ENCODE results near the gene KRTAP10-9. TPM values are rescaled to one million over a fixed set of nuclear protein-coding genes. Genes with fewer than 3 reads are reported as not detected.
"Not testable (repeated sequence)": the region's sequence is repeated elsewhere in the genome, so short reads cannot be mapped to it uniquely, and the experiment has no call there.

The KRTAP10-9 gene
- total RNA-seq, 1 experiment from 2014 or later, result not detected

DNA sequence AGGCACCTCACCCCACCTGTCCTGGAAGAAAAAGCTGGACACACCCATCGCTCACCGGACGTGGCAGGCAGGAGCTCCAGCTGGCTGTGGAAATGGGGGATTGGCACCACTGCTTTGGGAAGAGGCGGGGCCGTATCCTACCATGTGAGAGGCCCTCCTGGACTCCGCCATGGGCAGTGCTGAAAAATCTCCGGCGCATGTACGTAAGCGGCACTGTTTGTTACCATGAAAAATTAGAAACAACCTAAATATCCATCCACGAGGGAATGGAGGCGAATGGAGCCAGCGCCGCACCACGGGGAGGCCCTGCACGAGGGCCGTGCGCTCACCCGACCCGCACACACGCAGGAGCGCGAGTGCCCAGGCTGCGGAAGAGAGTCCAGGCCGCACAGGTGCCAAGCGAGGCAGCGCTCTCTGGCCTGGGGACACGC is 11.9 kb upstream of the KRTAP10-9 start:
- no peak for DNase-seq (ENCODE audit: low read depth)

DNA sequence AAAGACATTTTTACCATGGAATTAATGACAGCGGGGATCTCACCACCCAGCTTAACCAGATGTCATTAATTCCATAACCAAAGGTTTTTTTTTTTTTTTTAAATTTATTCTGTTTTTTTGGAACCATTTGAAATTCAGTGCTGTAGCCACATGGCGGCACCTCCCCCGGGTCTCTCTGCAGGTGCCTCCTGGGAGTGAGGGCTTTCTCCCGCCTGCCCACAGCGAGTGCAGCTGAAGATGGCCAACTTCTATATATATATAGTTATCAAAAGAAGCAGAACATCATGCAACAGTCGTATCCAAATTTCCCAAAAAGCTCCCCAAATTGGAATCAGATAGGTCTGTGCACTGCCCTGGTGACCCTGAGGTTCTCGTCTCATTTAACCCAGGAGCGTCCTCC is 11.4 kb upstream of the KRTAP10-9 start:
- no peak for DNase-seq (ENCODE audit: low read depth)

DNA sequence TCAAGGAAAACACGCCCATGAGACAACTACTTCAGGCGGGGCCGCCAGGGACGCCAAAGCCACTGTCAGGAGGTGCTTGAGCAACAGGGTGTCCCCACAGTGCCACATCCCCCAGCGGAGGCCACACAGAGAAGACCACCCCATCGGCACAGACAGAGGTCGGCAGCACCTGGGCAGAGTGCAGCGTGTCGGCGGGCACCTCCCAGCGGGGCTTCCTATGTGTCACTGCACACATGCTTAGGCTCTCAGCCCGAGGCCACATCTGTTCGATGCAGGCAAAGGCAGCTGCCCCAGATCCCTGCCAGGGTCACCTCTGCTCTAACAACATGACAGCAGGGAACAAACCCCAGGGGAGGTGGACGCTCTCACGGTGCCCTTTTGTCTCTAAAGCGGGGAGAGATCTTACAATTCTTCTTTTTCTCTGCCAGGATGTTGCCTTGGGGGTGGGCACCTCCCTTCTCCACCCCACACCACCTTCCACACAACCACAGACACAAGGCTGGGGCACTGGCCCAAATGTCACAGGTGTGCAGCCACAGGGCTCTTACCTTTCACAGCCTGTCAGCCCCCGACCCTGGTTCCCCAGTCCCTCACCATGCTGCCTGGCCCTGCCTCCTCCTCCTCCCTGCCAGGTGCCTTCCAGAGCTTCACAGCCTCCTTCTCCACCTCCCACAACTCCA is 10.8 kb upstream of the KRTAP10-9 start:
- DNase-seq (ENCODE audit: low read depth), result no peak

DNA sequence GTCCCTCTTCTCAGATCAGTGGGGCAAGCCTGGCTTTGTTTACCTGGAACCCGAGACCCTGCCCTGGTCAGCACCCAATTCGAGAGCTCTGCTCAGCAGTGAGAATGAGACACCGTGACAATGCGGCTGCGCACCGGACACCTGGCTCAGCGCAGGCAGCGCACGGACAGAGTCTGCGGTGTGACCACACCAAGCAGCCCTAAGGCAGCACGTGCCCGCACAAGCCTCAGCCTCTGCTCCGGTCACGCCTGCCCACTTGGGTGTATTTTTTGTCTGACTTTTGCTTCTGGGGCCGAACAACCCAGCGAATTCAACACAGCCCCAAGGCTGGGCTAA is 10.3 kb upstream of the KRTAP10-9 start:
- DNase-seq (ENCODE audit: low read depth), result no peak

DNA sequence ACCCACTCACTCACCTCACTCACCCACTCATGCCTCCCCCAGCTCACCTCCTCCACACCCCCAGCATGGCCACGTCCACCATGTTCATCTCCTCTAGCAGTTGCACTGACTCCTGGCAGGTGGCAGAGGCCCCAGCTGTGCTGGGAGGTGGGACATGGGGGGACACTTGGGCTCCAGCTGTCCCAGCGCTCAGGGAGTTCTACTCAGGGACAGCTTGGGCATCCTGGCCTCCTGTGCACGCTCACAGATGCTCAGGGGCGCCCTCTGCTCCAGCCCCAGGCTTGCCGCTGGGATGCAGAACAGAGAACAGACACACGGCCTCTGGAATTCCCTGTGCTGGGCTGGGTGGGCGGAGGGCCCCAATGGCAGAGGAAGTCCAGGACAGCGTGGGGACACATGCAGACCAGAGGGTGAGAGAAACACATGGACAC is 9.8 kb upstream of the KRTAP10-9 start:
- DNase-seq (ENCODE audit: low read depth), result no peak

DNA sequence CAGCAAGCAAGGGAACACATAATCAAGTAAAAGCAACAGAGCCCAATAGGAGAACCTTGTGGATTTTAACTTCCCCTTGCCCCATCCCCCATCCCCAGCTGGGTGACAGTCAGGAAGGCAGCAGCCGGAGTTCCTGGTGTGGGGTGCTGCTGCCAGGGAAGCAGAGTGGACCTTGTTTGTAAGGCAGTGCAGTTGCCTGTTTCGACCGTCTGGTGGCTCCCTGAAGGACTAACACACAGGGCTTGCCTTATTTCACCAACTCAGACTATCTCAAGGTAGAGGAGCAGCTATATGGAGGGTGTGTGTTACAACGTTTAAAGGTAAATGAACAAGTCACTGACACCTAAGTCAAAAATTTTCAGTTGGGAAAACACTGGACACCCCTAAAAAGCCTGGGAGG is 8.4 kb upstream of the KRTAP10-9 start:
- DNase-seq (ENCODE audit: low read depth), result no peak

DNA sequence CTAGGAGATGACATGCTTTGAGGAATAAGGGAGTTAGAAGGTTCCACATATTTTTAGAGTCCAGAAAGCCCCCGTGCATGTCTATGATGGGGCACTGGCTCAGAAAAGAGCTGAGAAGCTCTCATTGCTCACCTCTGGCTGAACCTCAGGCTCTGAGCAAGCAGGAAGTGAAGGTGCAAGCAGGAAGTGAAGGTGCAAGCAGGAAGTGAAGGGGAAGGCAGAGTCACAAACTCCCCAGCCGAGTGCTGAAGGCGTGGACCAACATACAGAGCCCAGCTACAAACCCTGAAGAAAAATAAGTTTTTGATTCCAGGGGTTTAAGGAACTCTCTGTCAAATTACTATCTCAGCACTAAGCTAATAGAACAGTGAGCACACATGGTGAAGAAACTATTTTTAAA is 8.0 kb upstream of the KRTAP10-9 start:
- no peak for DNase-seq (ENCODE audit: low read depth)

DNA sequence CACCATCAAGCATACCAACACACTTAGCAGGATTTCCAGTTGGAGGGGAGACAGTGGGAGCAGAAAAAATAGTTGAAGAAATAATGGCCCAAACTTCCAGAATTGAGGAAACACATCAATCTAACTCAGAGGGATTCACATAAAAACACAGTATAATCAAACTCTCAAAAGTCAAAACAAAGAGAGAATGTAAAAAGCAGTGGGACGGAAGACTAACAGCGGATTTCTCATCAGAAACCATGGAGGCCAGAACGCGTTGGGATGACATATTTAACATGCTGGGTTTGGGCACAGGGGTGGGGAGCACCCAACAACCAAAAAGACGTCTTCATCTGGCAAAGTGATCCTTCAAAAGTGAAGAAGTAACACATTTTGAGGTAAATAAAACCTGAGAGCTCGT is 7.0 kb upstream of the KRTAP10-9 start:
- DNase-seq (ENCODE audit: low read depth), result no peak

DNA sequence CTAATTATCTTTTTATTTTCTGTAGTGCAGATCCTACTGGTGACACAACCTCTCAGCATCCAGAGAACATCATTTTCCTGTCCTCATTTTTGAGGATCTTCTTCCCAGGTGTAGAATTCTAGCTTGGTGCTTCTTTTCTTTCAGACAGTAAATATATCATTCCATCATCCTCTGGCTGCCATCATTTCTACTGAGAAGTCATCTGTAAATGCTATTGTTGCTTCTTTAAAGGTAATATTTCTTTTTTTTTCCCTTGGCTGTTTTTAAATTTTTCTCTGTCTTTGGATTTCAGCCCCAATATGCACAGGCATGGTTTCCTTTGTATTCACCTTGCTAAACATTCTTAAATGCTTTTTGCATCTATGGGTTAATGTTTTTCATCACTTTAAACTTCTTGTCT is 3.3 kb upstream of the KRTAP10-9 start:
- DNase-seq (ENCODE audit: low read depth), result no peak

DNA sequence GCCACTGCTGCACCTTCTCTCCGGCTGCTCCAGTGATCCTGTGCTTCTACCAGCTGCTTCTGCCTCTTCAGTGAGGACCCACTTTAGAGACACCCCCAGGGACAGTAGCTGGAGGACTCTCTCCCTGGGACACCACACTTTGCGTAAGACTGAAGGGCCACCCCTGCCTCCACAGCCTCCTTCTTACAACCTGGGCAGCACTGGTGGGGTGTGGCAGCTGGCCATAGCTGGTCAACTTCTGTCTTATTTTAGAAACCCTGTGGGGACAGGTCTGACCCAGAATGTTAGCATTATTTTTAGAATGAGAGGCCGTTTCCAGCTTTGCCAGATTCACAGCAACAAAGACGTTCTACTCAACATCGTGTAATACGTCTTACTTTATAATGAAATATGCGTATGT is 1.1 kb upstream of the KRTAP10-9 start:
- DNase-seq (ENCODE audit: low read depth), result no peak

DNA sequence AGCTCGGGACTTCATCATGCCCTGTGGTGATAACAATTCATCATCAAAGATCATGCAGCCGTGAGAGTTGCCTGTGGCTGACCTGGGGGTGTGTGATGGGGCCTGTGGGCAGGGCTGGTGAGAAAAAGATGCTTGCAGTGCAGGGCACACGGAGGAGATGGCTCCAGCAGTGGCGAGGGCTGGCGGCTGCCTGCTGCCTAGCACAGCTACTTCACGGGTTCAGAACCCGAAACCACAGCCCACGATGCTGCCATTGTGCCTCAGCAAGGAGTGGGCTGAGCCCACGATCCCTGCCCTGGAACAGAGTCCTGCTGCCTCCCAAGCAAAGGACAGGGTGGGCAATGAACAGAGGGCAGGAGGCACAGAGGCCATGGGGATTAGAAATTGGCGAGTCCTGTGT is 631 bp upstream of the KRTAP10-9 start:
- no peak for DNase-seq (ENCODE audit: low read depth)

DNA sequence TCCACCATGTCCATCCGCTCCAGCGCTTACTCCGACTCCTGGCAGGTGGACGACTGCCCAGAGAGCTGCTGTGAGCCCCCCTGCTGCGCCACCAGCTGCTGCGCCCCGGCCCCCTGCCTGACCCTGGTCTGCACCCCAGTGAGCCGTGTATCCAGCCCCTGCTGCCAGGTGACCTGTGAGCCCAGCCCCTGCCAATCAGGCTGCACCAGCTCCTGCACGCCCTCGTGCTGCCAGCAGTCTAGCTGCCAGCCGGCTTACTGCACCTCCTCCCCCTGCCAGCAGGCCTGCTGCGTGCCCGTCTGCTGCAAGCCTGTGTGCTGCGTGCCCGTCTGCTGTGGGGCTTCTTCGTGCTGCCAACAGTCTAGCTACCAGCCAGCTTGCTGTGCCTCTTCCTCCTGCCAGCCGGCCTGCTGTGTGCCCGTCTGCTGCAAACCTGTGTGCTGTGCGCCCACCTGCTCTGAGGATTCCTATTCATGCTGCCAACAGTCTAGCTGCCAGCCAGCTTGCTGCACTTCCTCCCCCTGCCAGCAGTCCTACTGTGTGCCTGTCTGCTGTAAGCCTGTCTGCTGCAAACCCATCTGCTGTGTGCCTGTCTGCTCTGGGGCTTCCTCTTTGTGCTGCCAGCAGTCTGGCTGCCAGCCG is 409 bp downstream of the KRTAP10-9 start:
- not testable (repeated sequence) for DNase-seq (ENCODE audit: low read depth)

DNA sequence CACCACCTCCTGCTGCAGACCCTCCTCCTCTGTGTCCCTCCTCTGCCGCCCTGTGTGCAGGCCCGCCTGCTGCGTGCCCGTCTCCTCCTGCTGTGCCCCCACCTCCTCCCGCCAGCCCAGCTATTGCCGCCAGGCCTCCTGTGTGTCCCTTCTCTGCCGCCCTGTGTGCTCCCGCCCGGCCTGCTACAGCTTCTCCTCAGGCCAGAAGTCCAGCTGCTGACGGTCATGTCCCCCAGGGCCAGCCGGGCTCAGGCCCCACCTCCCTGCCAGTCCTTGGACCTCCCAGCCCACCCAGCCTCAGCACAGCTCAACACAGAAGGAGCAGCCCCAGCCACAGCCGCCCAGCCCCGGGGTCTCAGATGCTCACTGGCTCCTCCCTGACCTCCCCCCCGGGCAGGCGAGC is 939 bp downstream of the KRTAP10-9 start:
- DNase-seq (ENCODE audit: low read depth), result not testable (repeated sequence)

DNA sequence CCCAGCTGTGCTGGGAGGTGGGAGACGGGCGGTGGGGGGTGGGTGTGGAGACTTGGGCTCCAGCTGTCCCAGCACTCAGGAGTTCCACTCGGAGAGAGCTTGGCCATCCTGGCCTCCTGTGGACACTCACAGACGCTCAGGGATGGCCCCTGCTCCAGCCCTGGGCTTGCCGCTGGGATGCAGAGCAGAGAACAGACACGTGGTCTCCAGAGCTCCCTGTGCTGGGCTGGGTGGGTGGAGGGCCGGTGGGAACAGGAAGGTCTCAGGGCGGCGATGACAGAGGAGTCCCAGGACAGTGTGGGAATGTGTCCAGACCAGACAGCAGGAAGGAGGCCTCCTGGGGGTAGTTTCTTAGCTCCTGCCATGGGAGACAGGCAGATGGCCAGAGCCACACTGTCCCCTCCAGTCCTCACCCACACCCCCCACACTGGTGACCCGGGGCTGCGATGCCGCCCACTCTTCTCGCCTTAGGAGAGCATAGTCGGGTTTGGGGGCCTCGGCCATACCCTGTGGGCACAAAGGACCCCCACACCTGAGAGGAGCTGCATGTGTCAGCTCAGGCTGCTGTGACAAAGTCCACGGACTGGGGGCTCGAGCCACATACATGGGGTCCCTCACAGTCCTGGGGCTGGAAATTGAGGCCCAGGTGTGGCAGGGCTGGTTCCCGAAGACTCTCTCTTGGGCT is 2.0 kb downstream of the KRTAP10-9 start:
- no peak for DNase-seq (ENCODE audit: low read depth)

DNA sequence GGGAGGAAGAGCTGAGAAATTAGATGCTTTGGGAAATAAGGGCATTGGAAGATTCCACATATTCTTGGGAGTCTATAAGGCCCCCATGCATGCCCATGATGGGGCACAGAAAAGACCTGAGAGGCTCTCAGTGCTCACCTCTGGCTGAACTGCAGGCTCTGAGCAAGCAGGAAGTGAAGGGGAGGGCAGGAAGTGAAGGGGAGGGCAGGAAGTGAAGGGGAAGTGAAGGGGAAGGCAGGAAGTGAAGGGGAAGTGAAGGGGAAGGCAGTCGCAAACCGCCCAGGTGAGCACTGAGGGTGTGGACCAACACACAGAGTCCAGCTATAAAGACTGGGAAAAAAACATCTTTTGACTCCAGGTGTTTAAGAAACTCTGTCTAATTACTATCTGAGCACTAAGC is 3.5 kb downstream of the KRTAP10-9 start:
- no peak for DNase-seq (ENCODE audit: low read depth)

DNA sequence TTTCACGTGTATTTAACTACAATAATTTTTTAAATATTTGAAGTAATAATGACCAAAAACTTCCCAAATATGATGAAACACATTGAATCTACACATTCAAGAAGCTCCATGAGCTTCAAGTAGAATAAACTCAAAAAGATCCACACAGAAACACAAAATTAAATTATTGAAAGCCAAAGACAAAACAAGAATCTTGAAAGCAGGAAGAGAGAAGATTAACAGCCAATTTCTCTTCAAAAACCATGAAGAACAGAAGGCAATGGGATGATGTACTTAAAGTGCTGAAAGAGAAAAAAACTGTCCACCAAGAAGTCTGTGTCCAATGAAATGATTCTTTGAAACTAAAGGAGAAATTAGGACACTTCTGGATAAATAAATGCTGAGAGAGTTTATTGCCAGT is 5.2 kb downstream of the KRTAP10-9 start:
- DNase-seq (ENCODE audit: low read depth), result no peak

DNA sequence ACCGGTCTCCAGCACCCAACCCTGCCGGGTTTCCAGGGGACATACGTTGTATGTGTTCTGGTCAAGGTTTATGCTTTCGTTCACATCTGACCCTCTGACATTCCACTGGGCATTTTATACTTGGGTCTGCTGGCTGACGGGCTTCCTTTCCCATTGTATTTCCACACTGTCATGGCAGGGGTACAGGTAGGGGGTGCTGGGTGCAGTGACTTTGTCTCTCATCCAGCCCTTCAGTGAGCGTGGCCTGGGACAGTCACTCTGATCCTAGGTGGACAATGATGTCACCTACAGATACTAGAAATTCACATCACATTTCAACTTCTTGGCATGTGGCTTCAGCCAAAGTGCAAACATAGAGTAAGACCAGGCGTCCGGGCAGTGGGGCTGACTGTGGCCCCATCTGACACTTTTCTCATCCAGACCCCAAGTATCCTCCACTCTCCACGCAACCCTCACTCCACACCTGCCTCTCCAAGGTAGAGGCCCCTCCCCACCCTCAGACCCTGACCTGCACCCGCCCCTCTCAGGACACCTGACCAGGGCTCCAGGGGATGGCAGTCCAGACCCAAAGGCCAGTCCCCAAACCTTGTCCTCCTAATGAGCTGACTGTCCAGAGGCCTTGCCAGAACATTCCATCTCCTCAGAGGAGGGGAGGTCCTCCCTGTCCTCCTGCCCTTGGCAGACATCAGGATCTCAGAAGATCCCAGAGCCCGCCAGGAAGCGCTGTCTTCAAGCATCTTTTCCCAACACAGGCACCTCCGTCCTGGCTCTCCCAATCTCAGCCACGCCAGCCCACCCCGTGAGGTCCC is 9.5 kb downstream of the KRTAP10-9 start:
- no peak for DNase-seq (ENCODE audit: low read depth)

DNA sequence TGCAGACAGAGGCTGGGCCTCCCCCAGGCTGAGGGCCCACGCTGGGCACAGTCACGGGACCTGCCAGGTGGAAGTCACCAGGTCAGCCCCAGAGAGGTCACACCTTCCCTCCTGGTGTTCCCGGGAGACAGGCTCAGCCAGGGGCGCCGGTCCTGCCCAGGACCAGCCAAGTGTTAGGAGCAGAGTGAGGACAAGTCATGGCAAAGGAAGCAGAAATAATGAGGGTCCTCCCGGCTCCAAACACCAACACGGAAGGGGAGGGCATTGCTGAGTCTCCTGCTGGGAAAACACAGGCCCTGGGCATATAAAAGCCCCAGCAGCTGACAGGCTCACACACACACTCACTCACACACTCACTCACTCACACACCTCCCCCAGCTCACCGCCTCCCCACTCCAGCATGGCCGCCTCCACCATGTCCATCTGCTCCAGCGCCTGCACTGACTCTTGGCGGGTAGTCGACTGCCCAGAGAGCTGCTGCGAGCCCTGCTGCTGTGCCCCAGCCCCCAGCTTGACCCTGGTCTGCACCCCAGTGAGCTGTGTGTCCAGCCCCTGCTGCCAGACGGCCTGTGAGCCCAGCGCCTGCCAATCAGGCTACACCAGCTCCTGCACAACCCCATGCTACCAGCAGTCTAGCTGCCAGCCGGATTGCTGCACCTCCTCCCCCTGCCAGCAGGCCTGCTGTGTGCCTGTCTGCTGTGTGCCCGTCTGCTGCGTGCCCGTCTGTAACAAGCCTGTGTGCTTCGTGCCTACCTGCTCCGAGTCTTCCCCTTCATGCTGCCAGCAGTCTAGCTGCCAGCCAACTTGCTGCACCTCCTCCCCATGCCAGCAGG is 10.3 kb downstream of the KRTAP10-9 start, which contains the start of gene KRTAP10-10:
Gene KRTAP10-10, plus strand, starts transcription at position 339 of the 833 bp plus-strand sequence. Its CDS starts 62 bp downstream, at position 401.
- no peak for DNase-seq (ENCODE audit: low read depth)

DNA sequence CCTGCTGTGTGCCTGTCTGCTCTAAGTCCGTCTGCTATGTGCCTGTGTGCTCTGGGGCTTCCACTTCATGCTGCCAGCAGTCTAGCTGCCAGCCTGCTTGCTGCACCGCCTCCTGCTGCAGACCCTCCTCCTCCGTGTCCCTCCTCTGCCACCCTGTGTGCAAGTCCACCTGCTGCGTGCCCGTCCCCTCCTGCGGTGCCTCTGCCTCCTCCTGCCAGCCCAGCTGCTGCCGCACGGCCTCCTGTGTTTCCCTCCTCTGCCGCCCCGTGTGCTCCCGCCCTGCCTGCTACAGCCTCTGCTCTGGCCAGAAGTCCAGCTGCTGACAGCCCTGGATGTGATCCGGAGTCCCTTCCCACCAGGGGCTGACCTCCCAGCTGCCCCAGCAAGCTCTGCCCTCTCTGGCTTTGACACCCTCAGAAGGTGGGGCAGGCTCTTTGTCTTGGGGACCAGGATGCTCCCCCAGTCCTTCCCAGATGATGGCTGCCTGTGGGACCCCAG is 11.0 kb downstream of the KRTAP10-9 start:
- not testable (repeated sequence) for DNase-seq (ENCODE audit: low read depth)

DNA sequence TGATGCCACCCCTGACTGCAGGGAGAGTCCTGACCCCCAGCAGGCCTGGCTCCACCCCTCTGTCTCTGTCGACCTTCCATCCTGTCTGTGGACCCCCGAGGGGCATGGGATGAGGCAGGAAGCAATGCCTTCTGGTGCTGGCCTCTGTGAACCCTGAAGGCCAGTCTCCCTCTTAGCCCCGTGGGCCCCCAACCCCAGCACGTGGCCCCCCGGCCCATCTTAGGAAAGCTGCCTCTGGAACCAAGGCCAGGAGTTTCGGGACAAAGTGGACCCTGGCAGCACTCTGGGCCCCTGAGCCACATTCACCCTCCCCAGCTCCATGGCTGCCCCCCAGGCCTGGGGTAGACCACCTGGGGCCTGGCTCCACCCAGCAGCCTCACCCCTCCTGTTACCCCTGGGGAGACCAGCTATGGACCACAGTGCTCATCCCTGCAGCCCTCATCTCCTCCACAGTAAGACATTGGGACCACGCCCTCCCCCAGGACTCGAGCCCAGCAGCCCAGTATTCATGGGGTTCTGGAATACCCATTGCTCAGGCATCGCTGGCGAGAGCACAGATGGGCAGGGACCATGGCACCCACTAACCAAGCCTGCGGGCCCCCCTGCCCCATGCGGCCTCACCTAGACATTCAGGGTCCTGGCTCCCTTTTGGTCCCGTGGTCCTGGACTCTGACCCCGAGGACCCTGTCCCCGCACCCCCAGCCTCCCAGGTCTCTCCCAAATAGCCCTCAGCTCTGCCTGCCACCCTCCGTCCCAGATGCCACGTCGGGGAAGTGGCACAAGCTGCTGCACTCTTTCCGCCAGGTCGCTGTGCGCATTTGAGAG is 11.8 kb downstream of the KRTAP10-9 start:
- DNase-seq (ENCODE audit: low read depth), result not testable (repeated sequence)
